MM.1S (cell line): ENCODE measurements around the gene MAGEB17.

Experiments
- CTCF ChIP-seq: fragments of 300-600 bp; sonication (generic); IDR thresholded peaks from 2 replicates; pipeline ENCODE4 v1.5.1; 2016; ENCODE audit warnings: antibody characterized with exemption, low read length, mixed read lengths
- EZH2 ChIP-seq: fragments of 300-600 bp; sonication (generic); optimal IDR thresholded peaks from 2 replicates; pipeline ENCODE3; 2017; ENCODE audit warnings: low read depth, mild to moderate bottlenecking, antibody characterized with exemption, low read length, mixed read lengths

GRCh38 chrX:16208601-16209000, 41.3 kb downstream of the MAGEB17 start:
- TF ChIP-seq CTCF (no peak), EZH2 (no peak)
